HG03159 (cell line): Measurements from ENCODE around the gene SPATA9.

ENCODE experiments used
- ATAC-seq: cut with Tn5 transposase; IDR thresholded peaks from one replicate; pipeline ENCODE4 v1.9.1; 2021; ENCODE audit warnings: mild to moderate bottlenecking, moderate library complexity; ENCODE audit not compliant: unreplicated experiment

Gene SPATA9

DNA sequence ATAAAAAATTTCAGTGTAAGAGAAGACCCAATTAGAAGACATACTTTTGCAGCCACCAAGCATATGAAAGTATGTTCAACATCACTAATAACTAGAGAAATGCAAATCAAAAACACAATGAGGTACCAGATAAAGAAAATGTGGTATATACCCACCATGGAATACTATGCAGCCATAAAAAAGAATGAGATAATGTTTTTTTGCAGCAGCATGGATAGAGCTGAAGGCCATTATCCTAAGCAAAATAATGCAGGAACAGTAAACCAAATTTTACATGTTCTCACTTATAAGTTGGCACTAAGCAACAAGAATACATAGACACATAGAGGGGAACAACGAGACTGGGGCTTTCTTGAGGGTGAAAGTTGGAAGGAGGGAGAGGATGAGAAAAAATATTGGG, 6.9 kb upstream of the SPATA9 start:
- no peak for ATAC-seq

DNA sequence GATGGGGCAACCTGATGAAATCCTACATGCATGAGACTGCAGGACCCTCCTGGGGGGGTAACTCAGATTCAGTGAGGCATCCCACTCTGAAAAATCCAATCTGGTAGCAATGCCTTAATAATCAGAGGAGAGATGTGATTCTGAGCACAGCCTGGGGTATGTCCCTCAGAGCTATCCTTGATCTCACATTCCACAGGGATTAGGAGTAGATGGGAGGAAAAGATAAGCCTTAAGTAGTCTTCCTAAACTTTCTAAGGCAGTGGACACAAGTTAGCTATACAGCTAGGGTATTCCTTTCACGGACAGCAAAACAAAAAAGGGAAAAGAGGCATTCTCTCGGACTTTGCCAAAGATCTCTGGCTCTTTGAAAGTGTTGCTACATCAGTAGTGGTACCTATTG, 3.9 kb upstream of the SPATA9 start:
- ATAC-seq = no peak

DNA sequence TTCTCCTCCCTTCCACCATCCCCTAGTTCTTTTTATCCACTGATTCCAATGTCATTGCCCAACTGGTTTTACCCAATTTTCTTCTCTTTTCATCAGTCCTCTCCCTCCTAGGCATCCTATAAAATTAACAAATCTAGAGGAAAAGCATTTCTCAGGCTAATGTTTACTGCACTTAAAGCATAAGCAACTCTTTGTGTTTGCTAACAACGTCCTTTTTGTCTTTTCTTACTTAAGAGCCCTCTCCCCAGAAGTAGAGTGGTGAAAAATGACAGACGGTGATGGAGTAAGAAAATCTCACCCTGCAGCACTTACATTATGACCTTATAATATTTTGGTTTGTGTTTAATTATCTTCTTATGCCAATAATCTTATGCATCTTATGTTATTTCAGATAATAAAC, 1.6 kb upstream of the SPATA9 start:
- ATAC-seq = no peak

DNA sequence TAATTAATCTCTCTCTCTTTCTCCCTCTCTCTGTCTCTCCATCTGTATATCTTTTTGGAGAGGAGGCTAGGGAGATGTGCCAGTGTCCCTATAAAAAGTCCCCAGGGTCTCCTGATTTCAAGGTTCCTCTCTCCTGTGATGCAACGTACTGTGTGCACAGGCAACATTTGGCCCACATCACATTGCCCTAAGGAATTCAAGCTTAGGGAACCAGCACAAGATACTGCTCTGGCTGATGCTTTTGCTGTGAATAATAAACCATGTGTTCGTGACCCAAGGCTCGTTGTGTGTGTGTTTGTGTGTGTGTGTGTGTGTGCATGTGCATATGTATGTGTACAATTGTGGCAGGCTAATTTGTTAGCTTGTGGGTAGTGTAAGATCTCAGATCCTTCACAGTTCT, 9.7 kb downstream of the SPATA9 start:
- ATAC-seq = no peak

DNA sequence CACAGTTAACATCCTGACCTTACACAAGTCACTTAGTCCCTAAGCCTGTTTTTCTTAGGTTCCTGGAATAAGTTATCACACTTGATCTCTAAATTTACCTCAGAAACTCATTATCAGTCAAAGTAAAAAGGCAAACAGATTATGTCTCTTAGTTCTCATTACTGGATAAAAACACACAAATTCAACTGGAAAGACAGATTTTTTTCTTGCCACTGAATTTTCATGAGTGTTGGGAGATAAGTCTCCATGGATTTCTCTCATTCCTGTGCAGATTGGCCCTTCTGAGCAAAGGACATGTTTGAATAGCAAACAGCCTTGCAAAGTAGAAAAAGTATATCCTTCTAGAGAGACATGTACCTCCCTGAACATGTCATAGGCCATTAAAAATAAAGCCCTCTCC, 10.2 kb downstream of the SPATA9 start:
- ATAC-seq = no peak

DNA sequence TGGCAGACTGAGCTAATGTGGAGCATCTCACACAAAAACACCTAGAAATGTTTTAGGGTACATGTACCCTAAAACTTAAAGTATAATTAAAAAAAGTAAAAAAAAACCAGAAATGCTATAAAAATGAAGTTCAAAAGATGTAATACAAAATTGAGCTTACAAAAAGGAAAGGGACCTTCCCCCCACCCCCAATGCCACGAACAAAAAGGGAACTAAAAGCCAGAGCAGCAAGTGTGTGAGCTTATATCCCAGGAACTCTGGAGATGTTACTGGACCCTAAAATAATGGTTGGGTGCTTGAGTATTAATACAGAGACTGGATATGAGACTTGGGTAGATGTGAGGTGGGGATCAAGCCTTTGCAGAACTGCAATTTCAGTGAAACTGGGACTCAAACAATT, 11.0 kb downstream of the SPATA9 start:
- no peak for ATAC-seq

DNA sequence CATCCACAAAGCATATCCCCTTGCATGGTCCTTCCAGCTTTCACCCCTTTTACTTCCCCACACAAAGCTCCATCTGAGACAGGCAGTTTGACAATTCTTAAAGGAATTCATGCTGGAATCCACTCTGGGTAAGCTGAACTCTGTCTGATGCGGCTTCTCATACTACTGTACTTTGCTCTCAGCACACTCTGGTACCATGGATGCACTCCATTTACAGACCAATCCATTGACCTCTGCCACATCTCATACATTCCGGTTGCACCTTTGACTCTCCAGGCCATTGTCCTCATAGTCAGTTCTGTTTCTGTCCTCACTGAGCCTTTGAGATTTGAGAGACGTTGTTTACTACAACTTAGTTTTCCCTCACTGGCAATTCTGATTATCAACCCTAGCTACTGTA, 12.2 kb downstream of the SPATA9 start:
- no peak for ATAC-seq

DNA sequence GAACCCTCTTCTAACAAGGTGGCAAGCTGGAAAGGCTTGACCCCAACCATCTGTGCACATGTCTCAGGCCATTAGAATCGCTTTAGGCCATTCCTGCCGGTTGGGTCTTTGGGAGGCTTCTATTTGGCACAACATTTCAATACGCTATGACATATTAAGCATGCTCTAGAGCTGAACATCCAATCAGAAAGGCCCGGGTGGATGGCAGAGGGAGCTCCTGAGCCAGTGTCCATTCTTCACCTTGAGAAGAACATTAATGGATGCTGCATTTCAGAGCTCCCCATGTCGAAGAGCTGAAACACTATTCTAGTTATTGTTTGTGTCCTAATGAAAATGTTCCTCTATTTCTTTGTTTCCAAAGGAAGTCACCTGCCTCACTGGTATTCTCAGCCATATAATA, 12.8 kb downstream of the SPATA9 start:
- ATAC-seq = no peak

DNA sequence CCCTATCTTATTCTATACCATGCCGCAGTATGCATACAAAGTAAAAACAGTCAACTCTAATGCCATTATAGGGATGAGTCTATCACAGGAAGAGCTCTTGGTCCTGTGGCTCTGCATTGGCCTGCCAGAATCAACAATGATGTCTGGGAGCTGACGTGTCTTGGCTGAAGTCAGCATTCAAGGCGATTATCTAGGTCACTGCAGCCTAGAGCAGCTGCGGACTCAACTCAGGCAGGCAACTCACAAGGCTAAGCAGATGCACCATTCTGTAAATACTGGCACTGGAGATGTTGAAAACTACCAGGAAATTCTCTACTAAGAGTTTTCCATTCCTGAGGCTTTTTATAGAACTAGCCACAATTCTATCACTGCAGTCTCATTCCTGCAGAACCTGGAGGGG, 13.3 kb downstream of the SPATA9 start:
- no peak for ATAC-seq

DNA sequence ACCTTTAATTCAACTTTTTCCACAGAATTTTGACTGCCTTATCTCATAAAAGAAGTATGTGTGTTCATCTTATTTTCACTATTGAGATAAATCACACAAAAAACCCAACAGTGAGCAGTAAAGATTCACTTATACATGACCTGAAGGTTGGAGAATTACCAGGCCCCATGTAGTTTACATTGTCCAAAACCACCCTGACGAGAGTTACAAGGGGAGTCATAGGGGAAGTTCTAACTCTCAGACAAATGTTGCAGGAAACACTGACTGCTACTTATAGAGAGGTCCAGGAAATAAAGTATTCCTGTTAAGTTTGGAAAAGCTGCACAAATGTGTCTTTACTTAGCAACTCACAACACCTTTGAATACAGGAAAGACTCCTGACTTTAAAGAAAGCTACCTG, 14.1 kb downstream of the SPATA9 start:
- ATAC-seq = no peak

DNA sequence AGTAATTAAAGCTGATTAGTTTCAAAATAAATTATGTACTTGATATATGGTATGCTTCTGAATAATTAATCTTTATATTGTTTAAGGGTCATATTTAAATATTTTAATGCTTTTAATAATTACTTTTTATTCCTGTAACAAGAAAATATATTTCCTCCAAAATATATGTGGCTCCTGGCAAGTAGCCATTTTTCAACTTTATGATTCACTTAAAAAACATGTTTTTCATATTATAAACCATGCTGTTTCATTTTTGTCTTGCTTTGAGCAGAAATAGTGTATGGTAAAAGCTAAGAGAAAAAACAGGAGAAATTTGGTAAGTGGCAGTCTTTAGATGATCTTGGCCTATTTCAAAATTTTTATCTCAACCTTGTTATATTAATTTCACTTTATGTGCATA, 14.6 kb downstream of the SPATA9 start:
- no peak for ATAC-seq

DNA sequence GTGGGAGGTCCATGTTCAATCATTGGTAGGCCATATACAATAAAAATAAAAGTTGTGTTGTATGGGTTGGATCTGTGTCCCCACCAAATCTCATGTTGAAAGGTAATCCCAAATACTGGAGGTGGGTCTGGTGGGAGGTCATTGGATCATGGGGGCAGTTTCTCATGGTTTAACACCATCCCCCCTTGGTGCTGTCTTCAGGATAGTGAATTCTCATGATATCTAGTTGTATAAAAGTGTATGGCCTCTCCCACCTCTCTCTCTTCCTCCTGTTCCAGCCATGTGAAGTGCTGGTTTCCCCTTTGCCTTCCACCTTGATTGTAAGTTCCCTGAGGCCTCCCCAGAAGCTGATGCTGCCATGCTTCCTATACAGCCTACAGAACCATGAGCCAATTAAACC, 15.1 kb downstream of the SPATA9 start:
- no peak for ATAC-seq

DNA sequence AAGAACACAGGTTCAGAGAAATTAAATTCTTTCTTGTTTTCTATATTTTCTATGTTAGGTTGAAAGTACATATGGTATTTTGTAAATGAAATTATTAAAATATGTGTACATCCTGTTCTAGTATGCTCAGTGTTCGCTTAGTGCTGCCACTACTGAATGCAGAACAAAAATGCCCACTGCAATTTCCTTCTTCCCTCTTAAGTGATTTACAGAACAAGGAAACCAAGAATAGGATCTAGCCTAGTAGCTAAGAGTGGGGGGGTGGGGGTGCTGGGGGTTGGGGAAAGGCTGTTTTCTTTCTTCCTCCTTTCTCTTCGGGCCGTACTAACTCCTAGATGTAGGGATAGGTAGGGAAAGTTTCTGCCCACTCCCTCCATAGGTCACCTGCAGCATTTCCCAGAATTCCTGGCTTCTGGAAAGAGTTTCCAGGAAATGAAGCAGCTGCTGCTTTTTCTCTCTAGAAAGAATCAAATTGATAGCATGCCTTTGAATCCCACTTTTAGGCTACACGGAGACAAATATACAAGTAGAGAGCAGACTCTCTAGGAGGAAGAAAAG, 15.7 kb downstream of the SPATA9 start:
- ATAC-seq = no peak

DNA sequence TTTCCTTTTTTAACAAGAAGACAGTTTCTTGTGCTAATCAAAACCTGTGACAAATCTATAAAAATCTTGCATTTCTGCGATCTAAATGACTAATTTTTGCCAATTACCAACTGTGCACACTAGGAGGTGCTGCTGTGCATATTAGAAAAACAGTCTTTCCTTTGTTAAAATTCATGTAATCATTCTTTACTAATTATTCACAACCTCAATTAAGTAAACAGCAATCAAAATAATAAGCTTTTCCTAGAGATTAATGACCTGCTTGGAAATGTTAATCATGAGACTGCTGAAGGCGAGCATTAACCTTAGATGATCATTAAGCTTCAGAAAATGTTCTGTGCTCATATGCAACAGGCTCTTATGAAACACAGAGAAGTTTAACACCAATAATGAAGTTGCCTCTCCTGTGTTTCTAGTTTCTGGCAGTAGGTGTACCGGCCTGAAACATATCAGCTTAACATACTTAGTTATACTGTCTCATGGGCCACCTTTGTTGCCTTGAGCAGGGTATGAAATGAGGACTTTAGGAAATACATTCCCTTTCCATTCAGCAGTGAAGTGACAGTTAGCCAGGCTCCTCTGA, 18.5 kb downstream of the SPATA9 start:
- ATAC-seq = no peak

DNA sequence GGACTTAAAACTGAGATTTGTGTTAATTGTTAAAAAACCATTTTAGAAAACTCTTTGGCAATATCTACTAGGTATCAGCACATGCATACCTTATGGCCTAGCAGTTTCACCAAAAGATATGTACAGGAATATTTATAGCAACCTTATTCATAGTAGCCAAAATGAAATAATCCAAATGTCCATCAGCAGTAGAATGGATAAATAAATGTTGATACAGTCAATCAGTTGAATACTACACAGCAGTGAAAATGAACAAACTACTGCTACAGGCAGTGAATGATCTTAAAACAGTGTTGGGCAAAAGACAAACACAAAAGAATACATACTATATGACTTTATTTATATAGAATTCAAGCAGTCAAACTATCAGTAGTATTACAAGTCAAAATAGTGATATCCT, 19.8 kb downstream of the SPATA9 start:
- ATAC-seq = no peak

DNA sequence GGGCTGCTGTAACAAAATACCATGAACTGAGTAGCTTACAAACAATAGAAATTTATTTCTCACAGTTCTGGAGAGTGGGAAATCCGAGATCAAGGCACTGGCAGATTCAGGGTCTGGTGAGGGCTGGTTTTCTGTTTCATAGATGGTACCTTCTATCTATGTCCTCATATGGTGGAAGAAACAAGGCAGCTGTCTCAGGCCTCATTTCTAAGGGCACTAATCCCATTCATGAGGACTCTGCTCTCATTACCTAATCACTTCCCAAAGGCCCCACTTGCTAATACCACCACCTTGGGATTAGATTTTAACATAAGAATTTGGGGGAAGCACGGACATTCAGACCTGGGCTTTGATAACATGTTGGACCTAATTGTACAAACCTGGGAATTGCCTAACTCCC, 22.7 kb downstream of the SPATA9 start:
- no peak for ATAC-seq

DNA sequence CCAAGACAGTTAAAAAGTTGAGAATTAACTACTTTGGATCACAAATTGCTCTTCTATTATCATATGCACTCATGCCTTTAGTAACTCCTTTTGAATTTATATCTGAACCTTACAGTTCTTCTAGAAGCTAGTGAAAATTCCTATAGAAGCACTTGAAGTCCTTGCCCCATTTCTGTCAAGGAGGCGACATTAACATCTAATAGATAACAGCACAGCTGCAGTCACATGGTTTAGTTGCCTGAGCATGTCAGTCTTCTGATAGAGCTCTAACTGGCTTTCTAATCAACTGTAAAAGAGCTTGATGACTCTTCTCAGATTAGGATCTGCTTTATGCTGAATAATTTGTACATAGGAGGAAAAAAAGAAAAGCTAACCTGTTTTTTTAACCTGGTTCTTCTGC, 27.2 kb downstream of the SPATA9 start:
- no peak for ATAC-seq

DNA sequence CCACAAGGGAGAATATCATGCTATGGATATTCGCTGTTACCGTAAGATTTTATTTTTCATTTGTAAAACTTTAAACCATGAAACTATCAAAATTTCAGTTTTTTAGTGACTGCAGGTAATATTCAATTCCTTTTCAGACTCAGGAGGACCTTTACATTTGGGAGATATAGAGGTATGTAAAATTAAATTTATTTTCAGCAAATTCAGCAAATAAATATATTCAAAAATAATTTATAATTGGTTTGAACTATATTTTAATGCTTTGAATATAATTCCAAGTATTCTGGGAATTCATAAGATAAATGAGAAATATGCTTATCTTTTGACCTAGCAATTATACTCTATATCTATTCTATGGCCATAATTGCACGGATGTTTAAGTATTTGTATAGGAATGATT, 28.6 kb downstream of the SPATA9 start:
- ATAC-seq = no peak

DNA sequence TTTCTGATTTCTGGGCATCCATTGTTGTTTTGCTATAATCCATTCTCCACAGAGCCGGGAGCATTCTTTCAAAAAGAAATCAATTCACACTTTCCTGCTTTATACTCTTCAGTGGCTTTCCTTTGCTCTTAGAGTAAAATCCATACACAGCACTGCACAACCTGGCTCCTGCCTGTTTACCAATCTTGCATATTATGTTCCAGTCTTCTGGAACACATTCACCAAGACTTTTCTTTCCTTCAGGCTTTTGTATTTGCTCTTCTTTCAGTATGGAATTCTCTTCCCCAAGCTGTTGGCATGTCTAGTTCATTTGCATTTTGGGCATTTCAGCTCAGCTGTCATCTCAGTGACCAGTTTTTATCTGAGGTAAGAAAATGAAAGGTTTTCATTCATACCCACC, 29.9 kb downstream of the SPATA9 start:
- no peak for ATAC-seq

DNA sequence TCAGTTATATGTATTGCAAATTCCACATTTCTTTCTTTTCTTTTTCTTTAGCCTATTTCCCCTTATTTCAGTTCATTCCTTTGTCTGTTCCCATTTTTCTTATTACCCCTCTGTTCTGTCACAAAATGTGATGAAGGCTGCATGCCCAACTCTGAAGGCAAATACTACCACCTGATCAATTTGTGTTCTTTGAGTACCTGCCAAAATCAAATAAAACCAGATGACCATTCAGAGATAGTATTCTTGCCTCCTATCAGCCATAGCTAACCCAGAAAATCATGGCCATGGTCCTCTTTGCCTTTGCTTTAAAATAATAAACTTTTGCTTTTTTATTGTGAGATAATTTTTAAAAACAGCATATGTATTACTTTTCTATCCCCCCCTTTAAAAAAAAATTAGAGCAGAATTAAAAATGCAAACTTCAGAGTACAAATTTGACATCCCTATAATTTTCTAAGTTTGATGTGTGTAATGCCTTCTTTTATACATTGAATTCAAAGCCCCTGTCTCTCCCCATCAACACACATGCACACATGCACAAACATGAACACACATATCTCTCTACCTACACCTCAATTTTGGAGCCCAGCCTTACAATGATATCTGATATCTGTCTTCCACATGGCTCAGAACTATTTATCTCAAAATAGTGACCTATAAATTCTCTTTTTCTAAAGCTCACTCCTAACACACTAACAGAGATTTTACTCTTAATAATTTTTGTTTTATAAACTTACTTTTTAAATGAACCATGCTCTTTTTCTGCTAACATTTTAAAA, 32.8 kb downstream of the SPATA9 start:
- ATAC-seq = no peak

DNA sequence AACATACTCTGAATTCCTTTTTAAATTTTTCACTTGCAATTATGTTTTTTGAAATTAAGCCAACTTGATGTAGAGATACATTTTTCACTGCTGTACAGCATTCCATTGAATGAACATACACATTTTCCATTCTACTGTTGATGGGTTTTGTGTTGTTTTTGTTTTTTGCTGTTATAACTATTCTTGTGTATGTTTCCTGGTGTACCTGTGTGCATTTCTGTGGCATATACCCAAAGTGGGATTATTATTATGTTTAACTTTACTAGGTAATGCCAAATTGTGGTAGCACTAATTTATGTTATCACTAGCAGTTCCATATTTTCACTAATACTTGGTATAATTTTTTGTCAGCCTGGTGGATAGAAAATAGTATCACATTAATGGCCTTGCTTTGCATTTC, 33.5 kb downstream of the SPATA9 start:
- ATAC-seq = no peak
